A204.1 (cell line): ENCODE measurements around the gene NAP1L5.

Experiments used
- FAIRE-seq: peaks from 2 replicates; lab custom pipeline; 2012; peaks lifted over from hg19 to GRCh38; lab: Jason Lieb, UNC

NAP1L5 gene

GRCh38 chr4:88659890-88660208 is 37.8 kb downstream of the NAP1L5 start:
- no peak for FAIRE-seq

GRCh38 chr4:88659055-88659889 is 38.4 kb downstream of the NAP1L5 start:
- no peak for FAIRE-seq

DNA sequence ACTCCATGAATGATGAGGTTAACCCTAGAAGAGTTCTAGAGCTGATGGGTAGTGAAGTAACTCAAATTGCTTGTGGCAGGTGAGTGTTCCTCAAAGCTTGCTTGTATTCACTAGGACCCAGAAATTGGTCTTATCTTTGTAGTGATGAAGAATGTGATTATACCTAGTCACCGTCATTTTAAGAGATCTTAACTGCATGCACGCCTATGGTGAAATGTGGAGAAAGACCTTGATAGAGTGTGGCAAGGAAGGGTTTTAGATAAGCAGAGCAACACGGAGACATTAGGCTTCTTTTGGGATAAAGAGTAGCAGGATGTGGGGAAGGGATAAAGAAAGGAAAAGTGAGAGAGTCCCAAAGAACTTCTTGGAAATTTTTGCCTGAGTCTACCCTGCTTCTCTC is 42.4 kb downstream of the NAP1L5 start:
- no peak for FAIRE-seq

DNA sequence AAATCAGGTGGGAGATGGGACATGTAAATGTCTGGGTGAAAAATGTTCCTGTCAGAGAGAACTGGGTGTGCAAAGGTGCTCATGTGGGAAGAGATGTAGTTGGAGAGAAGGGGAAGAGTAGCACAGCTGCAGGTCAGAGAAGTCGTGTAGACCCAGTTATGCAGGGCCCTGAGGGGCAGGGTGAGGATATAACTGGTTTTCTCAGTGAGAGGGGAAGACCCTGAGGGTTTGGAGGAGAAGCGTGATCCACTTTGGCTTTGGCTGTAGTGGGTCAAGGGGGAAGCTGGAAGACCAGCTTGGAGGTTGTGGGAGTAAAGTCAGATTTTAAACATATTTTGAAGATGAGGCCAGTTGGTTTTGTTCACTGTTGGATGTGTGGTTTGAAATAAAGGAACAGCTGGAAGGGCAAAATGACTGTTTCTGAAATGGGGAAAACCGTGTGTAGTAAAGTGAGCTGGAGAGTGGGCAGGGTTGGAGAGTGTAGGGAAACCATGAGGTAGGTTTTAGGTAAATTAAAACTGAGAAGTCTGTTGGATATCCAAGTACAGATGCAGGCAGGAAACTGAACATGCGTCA is 44.2 kb downstream of the NAP1L5 start:
- no peak for FAIRE-seq

- FAIRE-seq: no peak
Observed at GRCh38 chr4:88649716-88650115, 47.9 kb downstream of the NAP1L5 start.

DNA sequence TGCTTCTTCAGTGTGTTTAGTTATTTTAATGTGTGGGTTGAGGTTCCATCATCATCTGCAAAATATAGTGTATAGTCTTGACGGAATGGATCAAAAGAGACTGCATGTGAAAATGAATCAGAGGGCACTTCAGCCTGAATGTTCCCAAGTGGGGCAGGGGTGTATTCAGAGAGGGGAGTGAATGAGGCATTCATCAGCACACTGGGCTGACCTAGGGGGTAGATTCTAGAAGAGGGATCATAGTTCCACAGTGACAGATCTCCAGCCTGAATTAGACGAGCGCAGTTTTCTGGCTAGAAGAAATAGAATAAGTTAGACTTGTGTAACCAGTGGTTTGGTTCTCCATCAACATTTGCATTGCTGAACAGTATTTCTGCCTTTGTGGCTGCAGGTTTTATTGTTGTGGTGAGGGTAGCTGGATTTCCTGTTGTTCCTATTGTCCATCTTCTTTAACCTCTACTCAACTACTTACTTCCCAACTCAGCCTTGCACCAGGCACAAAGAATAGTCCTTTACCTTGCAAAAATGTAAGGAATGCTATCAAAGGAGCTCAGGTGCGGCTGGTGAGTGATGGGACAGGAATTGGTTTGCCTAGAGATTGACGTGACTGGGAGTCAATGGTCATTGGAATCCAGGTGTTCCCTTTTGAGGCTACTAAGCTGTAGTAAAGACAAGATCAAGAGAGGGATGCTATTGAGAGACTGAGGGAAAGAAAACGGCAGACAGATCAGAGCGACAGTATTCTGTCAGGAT is 50.9 kb downstream of the NAP1L5 start:
- FAIRE-seq: no peak

GRCh38 chr4:88645994-88646393 is 51.6 kb downstream of the NAP1L5 start:
- FAIRE-seq: no peak
